Measurements from ENCODE around the gene PRR13.
"Not testable (repeated sequence)": the region's sequence is repeated elsewhere in the genome, so short reads cannot be mapped to it uniquely, and the experiment has no call there.

PRR13 gene

GRCh38 chr12:53435326-53435725, 6.2 kb upstream of the PRR13 start:
- in situ Hi-C loops (cut with HindIII; ENCODE audit: low sequenced_read_pairs) = not testable (repeated sequence)

- in situ Hi-C loops (cut with HindIII; ENCODE audit: low sequenced_read_pairs) = not testable (repeated sequence)
These were observed 2.0 kb upstream of the PRR13 start for GRCh38 chr12:53439582-53439981.

GRCh38 chr12:53443955-53444354, 2.4 kb downstream of the PRR13 start:
- in situ Hi-C loops (cut with HindIII; ENCODE audit: low sequenced_read_pairs) = no loop called here

GRCh38 chr12:53444593-53445325, 3.2 kb downstream of the PRR13 start:
- in situ Hi-C loops (cut with HindIII; ENCODE audit: low sequenced_read_pairs) = not testable (repeated sequence)

GRCh38 chr12:53450936-53451335, 9.4 kb downstream of the PRR13 start:
- in situ Hi-C loops (cut with HindIII; ENCODE audit: low sequenced_read_pairs) = no loop called here

- in situ Hi-C loops (cut with HindIII; ENCODE audit: low sequenced_read_pairs) = no loop called here
These were observed 10.2 kb downstream of the PRR13 start, which contains the start of gene PCBP2 for GRCh38 chr12:53451661-53452158. Gene PCBP2, plus strand, starts transcription at chr12:53452102. Its CDS starts 2,699 bp downstream, at chr12:53454801.

GRCh38 chr12:53452159-53453077, 10.9 kb downstream of the PRR13 start:
- in situ Hi-C loops (cut with HindIII; ENCODE audit: low sequenced_read_pairs) = no loop called here

- in situ Hi-C loops (cut with HindIII; ENCODE audit: low sequenced_read_pairs) = no loop called here
These were observed 12.6 kb downstream of the PRR13 start for GRCh38 chr12:53453953-53454640.

GRCh38 chr12:53454707-53455106, 13.2 kb downstream of the PRR13 start:
- in situ Hi-C loops (cut with HindIII; ENCODE audit: low sequenced_read_pairs) = no loop called here

- in situ Hi-C loops (cut with HindIII; ENCODE audit: low sequenced_read_pairs) = no loop called here
These were observed 15.3 kb downstream of the PRR13 start for GRCh38 chr12:53456654-53457366.

- in situ Hi-C loops (cut with HindIII; ENCODE audit: low sequenced_read_pairs) = no loop called here
These were observed 17.6 kb downstream of the PRR13 start for GRCh38 chr12:53459097-53459496.

- in situ Hi-C loops (cut with HindIII; ENCODE audit: low sequenced_read_pairs) = no loop called here
These were observed 19.5 kb downstream of the PRR13 start for GRCh38 chr12:53461059-53461458.

GRCh38 chr12:53461591-53461990, 20.1 kb downstream of the PRR13 start:
- in situ Hi-C loops (cut with HindIII; ENCODE audit: low sequenced_read_pairs) = no loop called here

- in situ Hi-C loops (cut with HindIII; ENCODE audit: low sequenced_read_pairs) = no loop called here
These were observed 21.4 kb downstream of the PRR13 start for GRCh38 chr12:53462935-53463334.

- in situ Hi-C loops (cut with HindIII; ENCODE audit: low sequenced_read_pairs) = no loop called here
These were observed 22.4 kb downstream of the PRR13 start for GRCh38 chr12:53463802-53464560.

GRCh38 chr12:53464685-53465418, 23.3 kb downstream of the PRR13 start:
- in situ Hi-C loops (cut with HindIII; ENCODE audit: low sequenced_read_pairs) = no loop called here

- in situ Hi-C loops (cut with HindIII; ENCODE audit: low sequenced_read_pairs) = no loop called here
These were observed 24.1 kb downstream of the PRR13 start for GRCh38 chr12:53465679-53466078.

GRCh38 chr12:53466640-53467039, 25.1 kb downstream of the PRR13 start:
- in situ Hi-C loops (cut with HindIII; ENCODE audit: low sequenced_read_pairs) = no loop called here

- in situ Hi-C loops (cut with HindIII; ENCODE audit: low sequenced_read_pairs) = no loop called here
These were observed 25.5 kb downstream of the PRR13 start for GRCh38 chr12:53467082-53467481.
